ENCODE measurements around the gene NPAS3.
A peak's percentile ranks its signal among the peaks of the same experiment; 100 is the strongest.

The NPAS3 gene

GRCh38 chr14:33432407-33433023, 493.8 kb downstream of the NPAS3 start:
- no peaks in the 10 kb centered on the region for H3K9me3 ChIP-seq (ENCODE audit: insufficient read depth, low read length)
- no peak for TF ChIP-seq EZH2phosphoT487 (IDR thresholded peaks at IDR 0.05; ENCODE audit: low read depth)
- TF ChIP-seq CTCF (IDR thresholded peaks at IDR 0.05; ENCODE audit: low read depth, low read length), result peak; percentile 74
- peaks cover 10% of the 10 kb centered on the region for H3K4me1 ChIP-seq (ENCODE audit: low read length)
- H2AFZ ChIP-seq (ENCODE audit: low read depth, low read length), result no peak overlapping the region
- H3K4me2 ChIP-seq (ENCODE audit: low read length), result no peak overlapping the region
- H3K79me2 ChIP-seq (ENCODE audit: low read length), result no peaks in the 10 kb centered on the region
- H3K36me3 ChIP-seq (replicated peaks; ENCODE audit: low read depth, low read length), result no peaks in the 10 kb centered on the region
- H3K9ac ChIP-seq (ENCODE audit: low read length), result no peak overlapping the region
- H4K20me1 ChIP-seq (ENCODE audit: insufficient read depth, low read length), result no peaks in the 10 kb centered on the region
- no peak overlapping the region for H3K4me3 ChIP-seq (ENCODE audit: low read length)
- H3K27me3 ChIP-seq (ENCODE audit: low read depth, low read length), result no peaks in the 10 kb centered on the region
- H3K27ac ChIP-seq (ENCODE audit: low read length), result no peak overlapping the region

GRCh38 chr14:33433396-33433795, 494.7 kb downstream of the NPAS3 start:
- no peaks in the 10 kb centered on the region for H3K79me2 ChIP-seq (ENCODE audit: low read length)
- no peaks in the 10 kb centered on the region for H3K9me3 ChIP-seq (ENCODE audit: insufficient read depth, low read length)
- H2AFZ ChIP-seq (ENCODE audit: low read depth, low read length), result no peak overlapping the region
- no peak overlapping the region for H3K9ac ChIP-seq (ENCODE audit: low read length)
- H3K4me1 ChIP-seq (ENCODE audit: low read length), result peaks cover 10% of the 10 kb centered on the region
- H3K27ac ChIP-seq (ENCODE audit: low read length), result no peak overlapping the region
- H3K4me3 ChIP-seq (ENCODE audit: low read length), result no peak overlapping the region
- H4K20me1 ChIP-seq (ENCODE audit: insufficient read depth, low read length), result no peaks in the 10 kb centered on the region
- no peak overlapping the region for H3K4me2 ChIP-seq (ENCODE audit: low read length)
- TF ChIP-seq CTCF (IDR thresholded peaks at IDR 0.05; ENCODE audit: low read depth, low read length) (no peak), EZH2phosphoT487 (IDR thresholded peaks at IDR 0.05; ENCODE audit: low read depth) (no peak)
- no peaks in the 10 kb centered on the region for H3K27me3 ChIP-seq (ENCODE audit: low read depth, low read length)
- no peaks in the 10 kb centered on the region for H3K36me3 ChIP-seq (replicated peaks; ENCODE audit: low read depth, low read length)

- Histone ChIP-seq H3K27me3 (ENCODE audit: low read depth, low read length) (no peaks in the 10 kb centered on the region), H3K4me3 (ENCODE audit: low read length) (no peak overlapping the region), H3K9me3 (ENCODE audit: insufficient read depth, low read length) (no peaks in the 10 kb centered on the region), H3K4me2 (ENCODE audit: low read length) (peak overlapping the region; percentile 27), H3K9ac (ENCODE audit: low read length) (no peak overlapping the region), H3K27ac (ENCODE audit: low read length) (no peak overlapping the region), H3K79me2 (ENCODE audit: low read length) (no peaks in the 10 kb centered on the region), H2AFZ (ENCODE audit: low read depth, low read length) (no peak overlapping the region), H4K20me1 (ENCODE audit: insufficient read depth, low read length) (no peaks in the 10 kb centered on the region), H3K4me1 (ENCODE audit: low read length) (peaks cover 10% of the 10 kb centered on the region), H3K36me3 (replicated peaks; ENCODE audit: low read depth, low read length) (no peaks in the 10 kb centered on the region)
- no peak for TF ChIP-seq EZH2phosphoT487 (IDR thresholded peaks at IDR 0.05; ENCODE audit: low read depth)
- no peak for TF ChIP-seq CTCF (IDR thresholded peaks at IDR 0.05; ENCODE audit: low read depth, low read length)
Observed at GRCh38 chr14:33435911-33436689, 497.4 kb downstream of the NPAS3 start.

- Histone ChIP-seq H3K4me1 (ENCODE audit: low read length) (no peaks in the 10 kb centered on the region; the same call in 1 of the 2 replicates), H4K20me1 (ENCODE audit: insufficient read depth, low read length) (no peaks in the 10 kb centered on the region), H3K36me3 (replicated peaks; ENCODE audit: low read depth, low read length) (no peaks in the 10 kb centered on the region), H3K79me2 (ENCODE audit: low read length) (no peaks in the 10 kb centered on the region), H3K4me2 (ENCODE audit: low read length) (no peak overlapping the region), H3K4me3 (ENCODE audit: low read length) (no peak overlapping the region), H3K9ac (ENCODE audit: low read length) (no peak overlapping the region), H3K27ac (ENCODE audit: low read length) (no peak overlapping the region), H2AFZ (ENCODE audit: low read depth, low read length) (no peak overlapping the region), H3K9me3 (ENCODE audit: insufficient read depth, low read length) (0 out of 2 replicates have a peak, but pooled peaks cover 2% of the 10 kb centered on the region), H3K27me3 (ENCODE audit: low read depth, low read length) (no peaks in the 10 kb centered on the region)
- TF ChIP-seq EZH2phosphoT487 (IDR thresholded peaks at IDR 0.05; ENCODE audit: low read depth) (no peak), CTCF (IDR thresholded peaks at IDR 0.05; ENCODE audit: low read depth, low read length) (no peak)
Observed at GRCh38 chr14:33441633-33442032, 503.0 kb downstream of the NPAS3 start.

Measured in OCI-LY3 (cell line).